Osteocyte (in vitro differentiated cells): ENCODE data around the gene PPP1R37. TPM values are rescaled to one million over a fixed set of nuclear protein-coding genes. Genes with fewer than 3 reads are reported as not detected.

Source experiments
- DNase-seq: peaks from one replicate; pipeline ENCODE4 v3.0.0; 2021; ENCODE audit warnings: mixed read lengths; ENCODE audit not compliant: unreplicated experiment; ENCODE audit errors: extremely low spot score
- H3K27ac Mint-ChIP-seq: one replicate; pipeline ENCODE4 v1.8.0; 2021; ENCODE audit warnings: mild to moderate bottlenecking, mixed read lengths; ENCODE audit not compliant: unreplicated experiment
- H3K27me3 Mint-ChIP-seq: one replicate; pipeline ENCODE4 v1.8.0; 2021; ENCODE audit warnings: mixed read lengths; ENCODE audit not compliant: unreplicated experiment
- H3K36me3 Mint-ChIP-seq: one replicate; pipeline ENCODE4 v1.8.0; 2021; ENCODE audit warnings: mixed read lengths; ENCODE audit not compliant: unreplicated experiment
- H3K4me1 Mint-ChIP-seq: one replicate; pipeline ENCODE4 v1.8.0; 2021; ENCODE audit warnings: mixed read lengths; ENCODE audit not compliant: unreplicated experiment
- H3K4me3 Mint-ChIP-seq: one replicate; pipeline ENCODE4 v1.8.0; 2021; ENCODE audit warnings: mild to moderate bottlenecking, moderate library complexity, mixed read lengths; ENCODE audit not compliant: unreplicated experiment
- H3K9me3 Mint-ChIP-seq: one replicate; pipeline ENCODE4 v1.8.0; 2021; ENCODE audit warnings: mixed read lengths; ENCODE audit not compliant: unreplicated experiment
- CTCF ChIP-seq: fragments of 200-600 bp; sonication (generic); IDR thresholded peaks from 2 replicates; pipeline ENCODE4 v1.5.0; 2021; ENCODE audit warnings: antibody characterized with exemption, mild to moderate bottlenecking, moderate library complexity
- total RNA-seq: library from RNA; stranded (reverse); gene quantifications from 2 replicates; pipeline ENCODE4 v1.2.1, GENCODE V29; 2021

Gene PPP1R37
- total RNA-seq, 1 donor from 2014 or later: 34.8 TPM

- Mint-ChIP-seq H3K4me1 (peaks cover 78% of the 10 kb centered on the region), H3K4me3 (peak overlapping the region; percentile 18), H3K27me3 (no peaks in the 10 kb centered on the region), H3K9me3 (no peaks in the 10 kb centered on the region), H3K27ac (peak overlapping the region; percentile 88), H3K36me3 (peaks cover 5% of the 10 kb centered on the region)
- DNase-seq: no peak
- no peak for TF ChIP-seq CTCF
Measured at GRCh38 chr19:45098521-45099466, 5.8 kb downstream of the PPP1R37 start.

- no peaks in the 10 kb centered on the region for H3K27me3 Mint-ChIP-seq
- TF ChIP-seq CTCF: no peak
- peak overlapping the region; percentile 63 for H3K27ac Mint-ChIP-seq
- no peak overlapping the region for H3K4me3 Mint-ChIP-seq
- DNase-seq: no peak
- H3K9me3 Mint-ChIP-seq: no peaks in the 10 kb centered on the region
- H3K4me1 Mint-ChIP-seq: peaks cover 78% of the 10 kb centered on the region
- peaks cover 2% of the 10 kb centered on the region for H3K36me3 Mint-ChIP-seq
Measured at GRCh38 chr19:45099467-45100191, 6.7 kb downstream of the PPP1R37 start.

GRCh38 chr19:45100201-45100600, 7.2 kb downstream of the PPP1R37 start:
- H3K27ac Mint-ChIP-seq: no peak overlapping the region
- no peaks in the 10 kb centered on the region for H3K27me3 Mint-ChIP-seq
- H3K36me3 Mint-ChIP-seq: peaks cover 2% of the 10 kb centered on the region
- no peaks in the 10 kb centered on the region for H3K9me3 Mint-ChIP-seq
- TF ChIP-seq CTCF: no peak
- H3K4me3 Mint-ChIP-seq: no peak overlapping the region
- no peak for DNase-seq
- peaks cover 72% of the 10 kb centered on the region for H3K4me1 Mint-ChIP-seq

GRCh38 chr19:45100846-45101252, 7.9 kb downstream of the PPP1R37 start:
- DNase-seq: no peak
- H3K4me3 Mint-ChIP-seq: no peak overlapping the region
- H3K9me3 Mint-ChIP-seq: no peaks in the 10 kb centered on the region
- TF ChIP-seq CTCF: no peak
- H3K36me3 Mint-ChIP-seq: peaks cover 2% of the 10 kb centered on the region
- H3K27ac Mint-ChIP-seq: peak overlapping the region; percentile 60
- no peaks in the 10 kb centered on the region for H3K27me3 Mint-ChIP-seq
- peaks cover 69% of the 10 kb centered on the region for H3K4me1 Mint-ChIP-seq

- TF ChIP-seq CTCF: no peak
- Mint-ChIP-seq H3K36me3 (no peaks in the 10 kb centered on the region), H3K27ac (no peak overlapping the region), H3K4me1 (peaks cover 60% of the 10 kb centered on the region), H3K9me3 (no peaks in the 10 kb centered on the region), H3K4me3 (no peak overlapping the region), H3K27me3 (no peaks in the 10 kb centered on the region)
- DNase-seq: no peak
Measured at GRCh38 chr19:45101806-45102205, 8.8 kb downstream of the PPP1R37 start.
